Measurements from ENCODE around the gene TEDDM1. TPM values are rescaled to one million over a fixed set of nuclear protein-coding genes. Genes with fewer than 3 reads are reported as not detected.
"Not testable (repeated sequence)": the region's sequence is repeated elsewhere in the genome, so short reads cannot be mapped to it uniquely, and the experiment has no call there.

TEDDM1 gene
- total RNA-seq (not detected), polyA plus RNA-seq (not detected)
- long read RNA-seq, donor 1: 0 reads
- long read RNA-seq, donor 2: 0 reads

- Histone ChIP-seq H3K4me1 (peaks cover 0 to 21% (median 12%) of the 10 kb centered on the region in 6 donors), H3K4me3 (no peak within 1 kb of the TSS)
- TF ChIP-seq POLR2A (IDR thresholded peaks at IDR 0.05) (no peak), CTCF (IDR thresholded peaks at IDR 0.05 in 8 of 11, conservative IDR thresholded peaks at IDR 0.05 in 3 of 11) (no peak), POLR2AphosphoS5 (IDR thresholded peaks at IDR 0.05) (no peak)
Observed at GRCh38 chr1:182400567-182400966, at the start of gene TEDDM1. Gene TEDDM1, minus strand, starts transcription at chr1:182400667. Its CDS starts 182 bp downstream, at chr1:182400485.

GRCh38 chr1:182450087-182450486 lies 49.6 kb upstream of the TEDDM1 start, which contains the start of gene RGSL1:
Gene RGSL1, plus strand, starts transcription at chr1:182450146. Its CDS starts 20 bp downstream, at chr1:182450166.
- Histone ChIP-seq H3K27me3 (replicated peaks in 1 of 7) (no peaks in the 10 kb centered on the region), H3K9me3 (no peaks in the 10 kb centered on the region), H3K4me1 (peaks cover 0 to 6% (median 2%) of the 10 kb centered on the region in 6 donors), H3K27ac (no peak within 1 kb of the TSS), H3K36me3 (no peaks in the 10 kb centered on the region), H3K4me3 (no peak within 1 kb of the TSS)
- TF ChIP-seq POLR2AphosphoS5 (IDR thresholded peaks at IDR 0.05) (no peak), CTCF (IDR thresholded peaks at IDR 0.05 in 8 of 11, conservative IDR thresholded peaks at IDR 0.05 in 3 of 11) (no peak), POLR2A (IDR thresholded peaks at IDR 0.05) (no peak)
- intact Hi-C loops (cut with DNase I; ENCODE audit: low total_unique reads): no loop called here
- no peak for DNase-seq

More at GRCh38 chr1:182400567-182400966, at the start of gene TEDDM1:
- intact Hi-C loops (cut with DNase I; ENCODE audit: low total_unique reads): no loop called here
- DNase-seq: no peak
- 90 to 98% (median 93%) methylated on average over 4 of the region's 4 CpGs for WGBS, 5 donors
- H3K27ac ChIP-seq: no peak within 1 kb of the TSS
- peaks cover 0 to 11% (median 0%) of the 10 kb centered on the region in 7 donors for H3K27me3 ChIP-seq (replicated peaks in 1 of 7)
- H3K9me3 ChIP-seq: peaks cover 0 to 5% (median 0%) of the 10 kb centered on the region in 8 donors
- no peaks in the 10 kb centered on the region for H3K36me3 ChIP-seq

- H3K4me3 ChIP-seq: no peak overlapping the region
- no peaks in the 10 kb centered on the region for H3K9me3 ChIP-seq
- intact Hi-C loops (cut with DNase I; ENCODE audit: low total_unique reads): loop anchor here (5.0 kb wide), 1 partner anchor 335 kb away; no protein-coding TSS in a partner anchor
- H3K27ac ChIP-seq: no peak overlapping the region
- 84 to 98% (median 89%) methylated on average over 1 of the region's 1 CpG for WGBS, 5 donors
- peaks cover 0 to 6% (median 2%) of the 10 kb centered on the region in 6 donors for H3K4me1 ChIP-seq
- H3K36me3 ChIP-seq: no peaks in the 10 kb centered on the region
- TF ChIP-seq POLR2A (IDR thresholded peaks at IDR 0.05) (no peak), POLR2AphosphoS5 (IDR thresholded peaks at IDR 0.05) (no peak), CTCF (IDR thresholded peaks at IDR 0.05 in 8 of 11, conservative IDR thresholded peaks at IDR 0.05 in 3 of 11) (no peak)
- no peak for DNase-seq
- no peaks in the 10 kb centered on the region for H3K27me3 ChIP-seq (replicated peaks in 1 of 7)
Observed at GRCh38 chr1:182447660-182448059, 47.2 kb upstream of the TEDDM1 start.

- H3K27me3 ChIP-seq (replicated peaks in 1 of 7); H3K36me3 ChIP-seq; H3K4me3 ChIP-seq; H3K9me3 ChIP-seq; DNase-seq; H3K27ac ChIP-seq; H3K4me1 ChIP-seq: not testable (repeated sequence)
- 88 to 99% (median 95%) methylated on average over 2 of the region's 2 CpGs for WGBS, 5 donors
- intact Hi-C loops (cut with DNase I; ENCODE audit: low total_unique reads): loop anchor here (5.0 kb wide), 1 partner anchor 335 kb away; no protein-coding TSS in a partner anchor
Observed at GRCh38 chr1:182447124-182447523, 46.7 kb upstream of the TEDDM1 start.
